ENCODE measurements around the gene SLC26A11.
A peak's percentile ranks its signal among the peaks of the same experiment; 100 is the strongest.
"Not testable (repeated sequence)": the region's sequence is repeated elsewhere in the genome, so short reads cannot be mapped to it uniquely, and the experiment has no call there.

Gene SLC26A11

GRCh38 chr17:80281516-80281915 lies 61.3 kb downstream of the SLC26A11 start:
- no peak for DNase-seq

DNA sequence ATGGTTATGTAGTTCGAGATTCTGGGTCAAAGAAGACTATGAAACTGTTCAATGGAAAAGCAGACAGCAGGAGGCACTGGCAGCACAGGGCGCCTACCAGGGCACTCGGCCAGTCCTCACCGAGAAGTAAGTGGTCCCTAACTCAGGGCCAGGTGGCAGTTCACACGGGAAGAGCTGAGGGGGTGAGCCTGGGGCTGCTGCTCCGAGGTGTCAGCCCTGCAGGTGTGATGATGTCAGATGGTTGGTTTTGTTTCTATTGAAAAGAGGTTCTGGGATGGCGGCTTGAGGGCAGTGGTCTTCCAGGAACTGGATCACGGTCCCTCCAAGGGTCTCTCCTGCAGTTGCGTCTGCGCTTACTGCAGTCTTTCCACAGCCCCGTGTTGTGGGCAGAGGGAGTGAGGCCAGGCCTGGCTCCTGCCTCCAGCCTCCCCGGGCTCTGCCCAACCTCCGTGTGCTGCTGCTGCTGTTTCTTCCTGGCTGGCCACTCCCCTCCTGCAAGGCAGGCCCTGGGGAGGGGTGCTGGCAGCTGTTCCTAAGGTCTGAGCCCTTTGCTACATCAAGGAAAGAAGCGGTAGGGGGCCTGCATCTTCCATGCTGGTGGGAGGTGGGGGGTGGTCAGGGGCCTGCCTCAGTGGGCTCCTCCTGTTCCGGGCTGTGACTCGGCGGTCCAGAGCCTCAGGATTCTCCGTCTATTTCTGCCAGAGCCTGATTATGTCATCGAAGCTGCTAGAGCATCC lies 63.1 kb downstream of the SLC26A11 start:
- DNase-seq, result no peak

DNA sequence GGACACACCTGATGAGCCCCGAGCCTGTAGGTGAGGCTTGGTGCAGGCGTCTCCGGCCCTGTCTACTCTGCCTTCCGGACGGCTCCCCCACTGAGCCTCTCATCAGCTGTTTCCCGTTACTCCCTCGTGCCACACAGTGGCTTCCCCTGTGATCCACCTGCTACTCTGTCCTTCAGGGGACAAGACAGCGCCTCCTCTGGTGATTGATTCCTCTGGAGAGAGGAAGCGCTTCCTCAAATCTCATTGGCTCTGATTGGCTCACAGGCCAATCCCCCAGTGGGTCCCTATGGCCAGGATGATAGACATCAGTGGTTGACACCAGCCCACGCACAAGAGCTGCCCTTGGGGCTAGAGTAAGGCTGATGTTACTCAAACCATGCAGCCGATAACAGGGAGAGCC lies 64.4 kb downstream of the SLC26A11 start:
- DNase-seq, result no peak

- DNase-seq, result no peak
Measured at GRCh38 chr17:80285237-80285920, 65.2 kb downstream of the SLC26A11 start.

- no peak for DNase-seq
Measured at GRCh38 chr17:80286638-80286960, 66.4 kb downstream of the SLC26A11 start.

GRCh38 chr17:80287038-80287437 lies 66.8 kb downstream of the SLC26A11 start:
- DNase-seq, result no peak

DNA sequence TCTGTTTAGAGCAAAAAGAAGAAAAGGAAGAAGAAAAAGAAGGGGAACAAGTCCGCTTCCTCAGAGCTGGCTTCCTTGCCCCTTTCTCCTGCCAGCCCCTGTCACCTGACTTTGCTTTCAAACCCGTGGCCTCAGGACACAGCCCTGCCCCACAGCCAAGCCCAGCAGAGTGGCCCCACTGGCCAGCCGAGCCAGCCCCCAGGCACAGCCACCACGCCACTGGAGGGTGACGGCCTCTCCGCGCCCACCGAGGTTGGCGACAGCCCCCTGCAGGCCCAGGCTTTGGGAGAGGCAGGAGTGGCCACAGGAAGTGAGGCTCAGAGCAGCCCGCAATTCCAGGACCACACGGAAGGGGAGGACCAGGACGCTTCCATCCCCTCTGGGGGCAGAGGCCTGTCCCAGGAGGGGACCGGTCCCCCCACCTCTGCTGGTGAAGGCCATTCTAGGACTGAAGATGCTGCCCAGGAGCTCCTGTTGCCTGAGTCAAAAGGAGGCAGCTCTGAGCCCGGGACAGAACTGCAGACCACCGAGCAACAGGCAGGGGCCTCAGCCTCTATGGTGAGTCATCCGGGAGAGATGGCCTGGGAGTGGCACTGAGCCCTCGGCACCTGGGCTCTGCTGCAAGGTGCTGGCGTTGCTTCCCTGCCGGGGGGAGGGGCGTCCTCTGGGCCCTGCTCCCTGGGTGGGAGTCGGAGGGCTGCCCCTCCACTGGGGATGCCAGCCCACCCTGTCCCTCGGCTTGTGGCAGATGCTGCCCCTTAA lies 67.8 kb downstream of the SLC26A11 start:
- peak in 16 of 56 donors; percentile 12 to 61 (median 33) for DNase-seq

DNA sequence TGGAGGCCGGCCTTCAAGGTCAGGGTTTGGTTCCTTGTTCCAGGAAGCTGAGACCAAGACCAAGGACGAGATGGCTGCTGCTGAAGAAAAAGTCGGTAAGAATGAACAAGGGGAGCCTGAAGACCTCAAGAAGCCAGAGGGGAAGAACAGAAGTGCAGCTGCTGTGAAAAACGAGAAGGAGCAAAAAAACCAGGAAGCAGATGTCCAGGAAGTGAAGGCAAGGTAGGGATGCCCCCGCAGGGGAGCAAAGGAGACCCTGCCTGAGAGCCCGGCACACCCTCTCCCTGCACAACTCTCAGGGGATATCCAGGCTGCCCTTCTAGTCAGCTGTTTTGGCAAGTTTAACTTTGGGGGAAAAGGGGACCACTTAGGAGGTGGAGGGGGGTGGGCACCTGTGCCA lies 69.4 kb downstream of the SLC26A11 start:
- no peak for DNase-seq

GRCh38 chr17:80290156-80290555 lies 69.9 kb downstream of the SLC26A11 start:
- DNase-seq, result no peak

DNA sequence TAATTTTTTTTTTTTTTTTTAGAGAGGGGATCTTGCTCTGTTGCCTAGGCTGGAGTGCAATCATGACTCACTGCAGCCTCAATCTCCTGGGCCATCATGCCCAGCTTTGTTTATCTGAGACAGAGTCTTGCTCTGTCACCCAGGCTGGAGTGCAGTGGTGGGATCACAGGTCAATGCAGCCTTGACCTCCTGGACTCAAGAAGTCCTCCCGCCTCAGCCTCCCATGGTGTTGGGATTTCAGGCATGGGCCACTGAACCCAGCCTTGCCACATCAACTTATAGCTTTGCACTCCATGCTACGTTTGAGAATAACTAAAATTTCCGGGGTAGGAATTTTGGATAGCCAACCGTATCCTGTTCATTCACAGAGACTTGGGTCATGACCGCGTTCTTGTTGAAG lies 71.0 kb downstream of the SLC26A11 start:
- DNase-seq, result no peak

DNA sequence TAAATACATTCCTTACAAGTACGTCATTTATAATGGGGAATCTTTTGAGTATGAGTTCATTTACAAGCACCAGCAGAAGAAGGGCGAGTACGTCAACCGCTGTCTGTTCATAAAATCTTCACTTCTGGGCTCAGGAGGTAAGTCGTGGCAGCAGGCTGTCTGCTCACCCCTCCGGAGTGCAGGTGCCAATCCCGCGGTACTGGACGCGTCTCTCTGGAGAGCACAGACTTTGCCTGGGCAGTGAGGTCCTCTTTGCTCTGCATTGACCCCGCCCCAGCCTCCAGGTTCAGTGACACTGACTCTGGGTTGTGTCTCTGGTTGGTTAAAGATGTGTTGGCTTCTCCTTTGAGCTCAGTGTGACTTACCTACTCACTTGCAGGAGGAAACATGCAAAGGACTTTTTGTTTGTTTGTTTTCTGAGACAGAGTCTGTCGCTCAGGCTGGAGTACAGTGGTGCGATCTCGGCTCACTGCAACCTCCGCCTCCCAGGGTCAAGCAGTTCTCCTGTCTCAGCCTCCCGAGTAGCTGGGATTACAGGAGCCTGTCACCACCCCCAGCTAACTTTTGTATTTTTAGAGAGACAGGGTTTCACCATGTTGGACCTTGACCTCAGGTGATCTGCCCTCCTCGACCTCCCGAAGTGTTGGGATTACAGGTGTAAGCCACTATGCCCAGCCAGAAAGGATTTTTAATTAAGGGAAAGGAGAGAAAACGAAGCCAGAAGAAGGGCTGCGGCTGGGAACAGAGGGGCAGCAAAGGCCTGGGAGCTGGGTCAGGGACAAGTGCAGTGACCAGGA lies 71.7 kb downstream of the SLC26A11 start:
- DNase-seq, result no peak

GRCh38 chr17:80292521-80292971 lies 72.3 kb downstream of the SLC26A11 start:
- DNase-seq, result no peak

DNA sequence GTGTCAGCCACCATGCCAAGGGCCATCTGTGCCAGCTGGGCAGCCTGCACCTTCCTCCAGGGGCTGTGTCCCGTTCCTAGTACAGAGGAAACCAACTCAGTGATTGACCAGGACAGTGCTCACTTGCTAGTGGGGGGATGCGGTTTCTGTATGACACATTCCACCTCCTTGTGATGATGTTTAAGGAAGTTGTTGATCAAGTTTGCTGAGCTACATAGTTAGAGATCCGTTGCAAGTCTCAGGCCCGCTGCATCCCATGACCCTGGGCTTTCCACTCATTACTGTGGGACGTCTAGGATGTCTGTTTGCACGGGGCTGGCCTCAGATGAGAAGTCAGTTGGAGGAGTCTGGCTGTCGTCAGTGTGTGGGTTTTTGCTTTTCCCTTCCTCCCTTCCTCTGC lies 74.0 kb downstream of the SLC26A11 start:
- peak in 3 of 56 donors; percentile 6 to 24 (median 15) for DNase-seq

DNA sequence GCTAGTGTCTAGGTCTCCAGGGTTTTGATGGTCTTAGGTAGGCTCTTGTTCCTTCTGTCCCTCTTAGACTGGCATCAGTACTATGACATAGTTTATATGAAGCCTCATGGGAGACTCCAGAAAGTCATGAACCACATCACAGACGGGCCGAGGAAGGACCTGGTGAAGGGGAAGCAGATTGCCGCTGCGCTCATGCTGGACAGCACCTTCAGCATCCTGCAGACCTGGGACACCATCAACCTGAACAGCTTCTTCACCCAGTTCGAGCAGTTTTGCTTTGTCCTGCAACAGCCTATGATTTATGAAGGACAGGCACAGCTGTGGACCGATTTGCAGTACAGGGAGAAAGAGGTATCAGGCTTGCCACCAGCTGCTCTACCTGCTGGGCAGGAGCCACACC lies 74.4 kb downstream of the SLC26A11 start:
- DNase-seq, result no peak

DNA sequence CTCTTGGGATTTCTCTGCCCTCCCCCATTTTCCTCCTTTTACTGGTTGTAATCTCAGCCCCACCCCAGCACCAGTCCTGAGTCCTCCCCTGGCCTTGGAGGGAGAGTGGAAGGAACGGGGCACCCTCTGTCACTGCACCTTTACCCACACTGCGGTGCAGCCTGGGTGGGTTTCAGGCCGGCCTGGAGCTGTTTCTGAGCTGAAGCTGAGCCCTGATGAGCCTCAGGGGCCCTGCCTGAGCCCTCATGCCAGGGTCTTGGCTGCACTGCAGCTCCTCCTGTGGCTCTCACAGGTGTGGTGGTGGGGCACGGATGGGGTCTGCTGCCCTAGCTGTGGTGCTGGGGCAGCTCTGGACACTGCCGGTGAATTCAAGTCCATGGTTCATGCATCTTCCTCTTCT lies 74.9 kb downstream of the SLC26A11 start:
- no peak for DNase-seq

DNA sequence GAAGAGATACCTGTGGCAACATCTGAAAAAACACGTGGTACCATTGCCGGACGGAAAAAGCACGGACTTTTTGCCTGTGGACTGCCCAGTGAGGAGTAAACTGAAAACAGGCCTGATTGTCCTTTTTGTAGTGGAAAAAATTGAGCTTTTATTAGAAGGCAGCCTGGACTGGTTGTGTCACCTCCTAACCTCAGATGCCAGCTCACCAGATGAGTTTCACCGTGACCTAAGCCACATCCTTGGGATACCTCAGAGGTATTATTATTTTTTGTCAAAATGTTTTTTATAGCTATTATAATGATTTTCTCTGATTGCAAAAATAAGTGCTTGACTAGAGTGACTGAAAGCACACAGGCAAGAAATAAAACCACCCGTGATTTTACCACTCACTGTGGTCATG lies 75.3 kb downstream of the SLC26A11 start:
- DNase-seq, result no peak

GRCh38 chr17:80296221-80296620 lies 76.0 kb downstream of the SLC26A11 start:
- no peak for DNase-seq

GRCh38 chr17:80297996-80298560 lies 77.9 kb downstream of the SLC26A11 start:
- no peak for DNase-seq

GRCh38 chr17:80299350-80300100 lies 79.3 kb downstream of the SLC26A11 start:
- DNase-seq, result not testable (repeated sequence)

GRCh38 chr17:80300756-80301155 lies 80.5 kb downstream of the SLC26A11 start:
- not testable (repeated sequence) for DNase-seq
